KOPT-K1 (cell line): ENCODE data around the gene CMTM8.
"Not testable (repeated sequence)": the region's sequence is repeated elsewhere in the genome, so short reads cannot be mapped to it uniquely, and the experiment has no call there.

Experiments
- H3K27ac ChIP-seq: fragments of 200-600 bp; sonication (generic); 2 replicates; pipeline ENCODE4 v1.5.1; 2016; ENCODE audit warnings: antibody characterized with exemption, mild to moderate bottlenecking, low read depth, low read length; ENCODE audit not compliant: poor library complexity, severe bottlenecking
- H3K36me3 ChIP-seq: fragments of 200-600 bp; sonication (generic); 2 replicates; pipeline ENCODE4 v1.5.1; 2017; ENCODE audit warnings: antibody characterized with exemption, mild to moderate bottlenecking, low read length, moderate library complexity; ENCODE audit not compliant: insufficient read depth
- H3K9me3 ChIP-seq: fragments of 200-600 bp; sonication (generic); 2 replicates; pipeline ENCODE4 v1.5.1; 2017; ENCODE audit warnings: antibody characterized with exemption, low read length, mild to moderate bottlenecking; ENCODE audit not compliant: insufficient read depth, poor library complexity, severe bottlenecking

Gene CMTM8

GRCh38 chr3:32217339-32217738 is 21.1 kb upstream of the CMTM8 start:
- no peaks in the 10 kb centered on the region for H3K36me3 ChIP-seq
- H3K9me3 ChIP-seq = no peaks in the 10 kb centered on the region
- H3K27ac ChIP-seq = no peak overlapping the region

DNA sequence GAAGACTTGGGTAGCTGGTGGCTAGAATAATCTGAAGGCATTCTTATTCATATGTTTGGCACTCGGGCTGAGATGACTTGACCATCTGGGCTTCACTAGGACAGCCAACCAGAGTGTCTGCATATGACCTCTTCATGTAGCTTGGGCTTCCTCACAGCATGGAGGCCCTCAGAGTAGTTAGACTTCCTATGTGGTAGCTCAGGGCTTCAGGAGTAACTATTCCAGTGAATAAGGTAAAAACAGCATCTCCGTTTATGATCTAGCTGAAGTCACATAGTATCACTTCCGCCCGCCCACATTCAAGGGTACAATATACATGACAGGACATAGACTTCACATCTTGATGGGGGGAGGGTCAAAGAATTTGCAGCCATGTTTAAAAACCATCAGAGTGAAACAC is 18.9 kb upstream of the CMTM8 start:
- Histone ChIP-seq H3K9me3 (no peaks in the 10 kb centered on the region), H3K27ac (no peak overlapping the region), H3K36me3 (no peaks in the 10 kb centered on the region)

DNA sequence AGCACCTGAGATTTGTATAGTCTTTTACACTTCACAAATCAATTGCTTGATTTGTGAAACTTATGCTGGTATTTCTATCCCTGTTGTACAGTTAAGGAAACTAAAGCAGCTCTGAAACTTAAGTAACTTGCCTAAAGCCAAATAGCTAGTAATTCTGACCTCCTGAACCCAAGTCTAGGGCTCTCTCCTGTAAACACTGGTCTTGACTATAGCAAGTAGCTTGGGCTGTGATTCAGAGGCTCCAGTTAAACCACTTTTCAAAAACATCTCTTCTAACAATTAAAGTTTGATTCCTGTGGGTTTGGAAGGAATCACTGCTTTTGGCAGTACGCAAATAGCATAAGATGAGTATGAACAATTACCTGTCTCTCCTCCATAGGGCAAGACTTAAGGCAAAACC is 18.5 kb upstream of the CMTM8 start:
- H3K27ac ChIP-seq = no peak overlapping the region
- H3K36me3 ChIP-seq = no peaks in the 10 kb centered on the region
- no peaks in the 10 kb centered on the region for H3K9me3 ChIP-seq

DNA sequence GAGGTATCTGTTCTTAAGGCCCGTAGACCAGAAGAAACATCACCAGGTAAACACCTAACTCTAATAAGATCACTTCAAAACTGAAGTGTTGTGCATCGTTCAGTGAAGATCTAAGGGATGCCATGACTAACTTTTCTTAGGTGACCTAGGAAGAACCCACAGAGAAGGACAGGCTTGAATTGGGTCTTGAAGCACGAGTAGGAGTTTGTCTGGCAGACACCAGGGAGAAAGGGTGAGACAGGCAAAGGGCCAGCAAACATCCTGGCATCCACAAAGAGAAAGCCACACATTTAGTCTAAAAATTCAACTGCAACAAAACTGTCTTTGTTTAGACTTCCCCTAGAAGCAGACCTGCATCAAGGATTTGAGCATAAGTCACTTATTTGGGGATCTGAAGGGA is 15.5 kb upstream of the CMTM8 start:
- H3K36me3 ChIP-seq = no peaks in the 10 kb centered on the region
- no peaks in the 10 kb centered on the region for H3K9me3 ChIP-seq
- H3K27ac ChIP-seq = no peak overlapping the region

DNA sequence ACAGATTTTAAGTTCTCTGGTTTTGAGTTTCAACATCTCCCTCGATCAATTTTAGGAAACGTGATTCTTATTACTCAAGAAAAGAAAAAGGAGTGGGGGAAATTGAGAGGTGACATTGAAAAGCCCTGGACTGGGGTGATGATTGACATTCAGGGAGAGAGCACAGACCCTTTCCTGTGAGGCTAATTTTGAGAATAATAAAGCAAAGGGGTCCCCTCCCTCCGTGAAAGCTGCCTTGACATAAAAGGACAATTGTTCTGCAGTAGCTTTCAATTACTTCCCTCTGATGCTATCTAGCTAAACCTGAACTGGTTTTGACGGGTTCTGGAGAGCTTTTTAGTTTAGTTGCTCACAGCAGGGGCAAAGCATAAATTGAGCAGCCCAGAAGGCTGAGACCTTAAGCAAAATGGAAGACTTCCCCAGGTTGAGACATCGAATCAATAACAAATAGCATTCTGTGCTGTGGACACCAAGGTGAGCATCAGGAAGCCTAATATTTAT is 14.4 kb upstream of the CMTM8 start:
- no peaks in the 10 kb centered on the region for H3K9me3 ChIP-seq
- no peak overlapping the region for H3K27ac ChIP-seq
- H3K36me3 ChIP-seq = no peaks in the 10 kb centered on the region

GRCh38 chr3:32226875-32227500 is 11.5 kb upstream of the CMTM8 start:
- Histone ChIP-seq H3K36me3 (no peaks in the 10 kb centered on the region), H3K27ac (no peak overlapping the region), H3K9me3 (no peaks in the 10 kb centered on the region)

DNA sequence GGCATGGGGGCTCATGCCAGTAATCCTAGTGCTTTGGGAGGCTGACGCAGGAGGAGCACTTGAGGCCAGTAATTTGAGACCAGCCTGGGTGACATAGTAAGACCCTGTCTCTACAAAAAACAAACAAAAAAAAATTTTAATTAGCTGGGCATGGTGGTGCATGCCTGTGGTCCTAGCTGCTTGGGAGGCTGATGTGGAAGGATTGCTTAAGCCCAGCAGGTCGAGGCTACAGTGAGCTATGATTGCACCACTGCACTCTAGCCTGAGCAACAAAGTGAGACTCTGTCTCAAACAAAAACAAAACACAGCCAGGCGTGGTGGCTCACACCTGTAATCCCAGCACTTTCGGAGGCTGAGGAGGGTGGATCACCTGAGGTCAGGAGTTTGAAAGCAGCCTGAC is 9.7 kb upstream of the CMTM8 start:
- H3K9me3 ChIP-seq, H3K27ac ChIP-seq, H3K36me3 ChIP-seq: not testable (repeated sequence)

DNA sequence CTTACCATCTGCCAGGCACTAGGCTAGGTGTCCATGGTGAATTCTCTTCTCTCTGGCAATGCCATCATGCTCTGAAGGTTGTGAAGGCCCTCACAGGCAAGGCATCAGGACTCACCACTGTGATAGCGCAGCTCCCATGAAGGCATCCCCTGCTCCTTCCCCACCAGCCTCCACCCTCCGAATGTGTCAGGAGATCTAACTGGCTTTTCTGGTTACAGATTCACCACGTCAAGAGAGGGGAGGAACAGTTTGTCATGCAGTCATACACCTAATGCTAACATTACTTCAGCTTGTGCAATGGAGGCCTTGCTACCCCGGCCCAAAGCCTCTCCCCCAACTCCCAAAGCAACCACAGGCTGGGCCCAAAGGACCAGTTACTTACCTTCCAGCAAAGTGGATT is 8.9 kb upstream of the CMTM8 start:
- Histone ChIP-seq H3K27ac (no peak overlapping the region), H3K36me3 (no peaks in the 10 kb centered on the region), H3K9me3 (no peaks in the 10 kb centered on the region)

- Histone ChIP-seq H3K9me3 (no peaks in the 10 kb centered on the region), H3K36me3 (no peaks in the 10 kb centered on the region), H3K27ac (no peak overlapping the region)
Measured at GRCh38 chr3:32236377-32236776, 2.1 kb upstream of the CMTM8 start.

DNA sequence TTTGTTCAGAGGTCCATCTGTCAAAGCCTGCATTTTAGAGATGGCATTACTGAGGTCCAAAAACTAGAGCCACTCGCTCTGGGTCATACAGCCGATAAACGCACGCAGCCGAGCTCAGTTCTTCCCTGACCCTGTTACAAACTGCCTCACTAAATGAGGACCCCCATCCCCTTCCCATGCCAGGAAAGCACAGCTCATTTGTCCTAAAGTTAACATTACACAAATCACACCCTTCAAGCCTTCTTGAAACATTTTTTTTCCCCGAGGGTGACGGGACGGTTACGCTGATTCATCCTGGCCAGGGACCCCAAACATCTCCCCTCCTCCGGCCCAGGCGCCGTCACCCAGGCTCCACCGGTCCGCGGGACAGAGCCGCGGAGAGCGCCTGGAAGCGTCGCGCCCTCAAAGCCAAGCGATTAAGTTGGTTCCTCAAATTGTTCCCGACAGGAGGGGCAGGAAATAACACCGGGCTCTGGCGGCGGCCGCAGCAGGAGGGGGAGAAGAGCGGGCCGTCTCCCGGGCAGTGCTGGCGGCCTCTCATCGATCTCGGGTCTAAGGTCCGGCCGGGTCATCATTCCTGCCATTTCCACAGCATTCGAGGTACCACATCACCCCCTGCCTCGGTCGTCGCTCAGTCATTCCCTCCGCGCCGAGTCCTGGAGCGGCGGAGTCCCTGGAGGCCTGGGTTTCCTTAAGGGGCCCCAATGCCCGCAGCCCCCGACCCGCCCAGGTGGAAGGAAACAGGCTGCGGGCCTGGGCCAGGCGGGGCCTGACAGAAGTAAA is 619 bp upstream of the CMTM8 start:
- no peaks in the 10 kb centered on the region for H3K36me3 ChIP-seq

DNA sequence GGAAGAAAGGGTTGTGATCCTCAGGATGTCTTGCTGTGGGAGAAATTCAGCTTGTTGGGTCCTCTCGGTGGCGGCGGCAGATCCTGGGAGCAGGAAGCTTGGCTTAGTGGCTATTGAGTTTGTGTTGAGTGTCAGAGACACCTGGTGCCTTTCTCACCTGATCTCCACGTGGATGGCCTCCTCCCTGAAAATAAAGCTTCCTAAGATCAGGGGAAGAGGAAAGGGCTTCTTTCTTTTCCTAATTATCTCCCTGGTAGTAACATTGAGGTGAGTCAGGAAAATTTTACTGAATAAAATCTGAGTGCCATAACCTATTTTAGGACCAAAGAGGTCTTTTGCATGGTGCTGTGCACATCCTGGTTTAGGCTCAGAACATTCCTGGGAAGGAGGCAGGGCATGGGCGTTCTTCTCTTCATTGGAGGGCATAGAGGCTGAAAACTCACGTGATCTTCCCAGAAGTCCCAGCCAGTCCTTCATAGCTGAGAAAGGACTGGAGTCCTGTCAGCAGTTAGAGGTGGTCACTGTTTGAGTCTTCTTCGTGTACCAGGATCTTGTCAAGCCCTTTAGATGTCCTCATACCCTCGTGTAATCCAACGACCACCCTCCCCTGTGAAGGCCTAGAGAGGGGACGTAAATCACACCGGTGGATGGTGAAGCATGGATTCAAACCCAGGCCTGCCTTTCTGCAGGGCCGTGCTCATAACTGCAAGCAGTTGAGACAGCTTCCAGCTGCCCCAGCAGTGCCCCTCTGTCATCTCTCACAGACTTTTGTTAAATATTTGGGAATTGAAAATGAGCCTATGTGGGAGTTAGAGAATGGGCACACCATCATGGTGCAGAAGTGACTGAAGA is 1.1 kb downstream of the CMTM8 start:
- Histone ChIP-seq H3K36me3 (no peaks in the 10 kb centered on the region), H3K9me3 (no peaks in the 10 kb centered on the region), H3K27ac (peak overlapping the region; percentile 56)

More for the DNA sequence above, 619 bp upstream of the CMTM8 start:
- Histone ChIP-seq H3K27ac (no peak overlapping the region), H3K9me3 (no peaks in the 10 kb centered on the region)

GRCh38 chr3:32240159-32240545 is 1.7 kb downstream of the CMTM8 start:
- H3K36me3 ChIP-seq = no peaks in the 10 kb centered on the region
- no peak overlapping the region for H3K27ac ChIP-seq
- no peaks in the 10 kb centered on the region for H3K9me3 ChIP-seq

- Histone ChIP-seq H3K36me3 (no peaks in the 10 kb centered on the region), H3K27ac (no peak overlapping the region), H3K9me3 (no peaks in the 10 kb centered on the region)
Measured at GRCh38 chr3:32241100-32241499, 2.6 kb downstream of the CMTM8 start.

GRCh38 chr3:32243519-32243918 is 5.0 kb downstream of the CMTM8 start:
- Histone ChIP-seq H3K36me3 (no peaks in the 10 kb centered on the region), H3K27ac (no peak overlapping the region), H3K9me3 (no peaks in the 10 kb centered on the region)

GRCh38 chr3:32245200-32245599 is 6.7 kb downstream of the CMTM8 start:
- H3K27ac ChIP-seq = no peak overlapping the region
- H3K36me3 ChIP-seq = no peaks in the 10 kb centered on the region

More at GRCh38 chr3:32245200-32245599, 6.7 kb downstream of the CMTM8 start:
- H3K9me3 ChIP-seq = no peaks in the 10 kb centered on the region
